Ishikawa (cell line): ENCODE measurements around the gene RNF113B.

Experiments used
- CEBPB ChIP-seq: IDR thresholded peaks from 2 replicates; pipeline ENCODE4 v1.6.1; 2012
- CREB1 ChIP-seq: IDR thresholded peaks from 2 replicates; pipeline ENCODE4 v1.6.1; 2012; ENCODE audit warnings: low read depth
- EGR1 ChIP-seq: IDR thresholded peaks from 2 replicates; pipeline ENCODE4 v1.6.1; 2012
- EP300 ChIP-seq: IDR thresholded peaks from 2 replicates; pipeline ENCODE4 v1.6.1; 2012; ENCODE audit warnings: borderline replicate concordance
- FOXM1 ChIP-seq: IDR thresholded peaks from 2 replicates; pipeline ENCODE4 v1.6.1; 2012; ENCODE audit warnings: low read depth, borderline replicate concordance
- NFIC ChIP-seq: IDR thresholded peaks from 2 replicates; pipeline ENCODE4 v1.6.1; 2012
- RAD21 ChIP-seq: IDR thresholded peaks from 2 replicates; pipeline ENCODE4 v1.6.1; 2012; ENCODE audit warnings: low read depth
- TAF1 ChIP-seq: IDR thresholded peaks from 2 replicates; pipeline ENCODE4 v1.6.1; 2012; ENCODE audit warnings: low read depth, mild to moderate bottlenecking
- TCF12 ChIP-seq: IDR thresholded peaks from 2 replicates; pipeline ENCODE4 v1.6.1; 2012; ENCODE audit warnings: low read depth
- TEAD4 ChIP-seq: IDR thresholded peaks from 2 replicates; pipeline ENCODE4 v1.6.1; 2012
- YY1 ChIP-seq: IDR thresholded peaks from 2 replicates; pipeline ENCODE4 v1.6.1; 2012; ENCODE audit warnings: low read depth
- ZBTB7A ChIP-seq: IDR thresholded peaks from 2 replicates; pipeline ENCODE4 v1.6.1; 2012; ENCODE audit warnings: low read depth
- TF ChIP-seq, protein P1 (sequence below): IDR thresholded peaks from 2 replicates; pipeline ENCODE4 v1.6.1; 2012
- TF ChIP-seq, protein P2 (sequence below): IDR thresholded peaks from 2 replicates; pipeline ENCODE4 v1.6.1; 2012
- TF ChIP-seq, protein P3 (sequence below): IDR thresholded peaks from 2 replicates; pipeline ENCODE4 v1.6.1; 2012; ENCODE audit warnings: low read depth, mild to moderate bottlenecking

RNF113B gene

DNA sequence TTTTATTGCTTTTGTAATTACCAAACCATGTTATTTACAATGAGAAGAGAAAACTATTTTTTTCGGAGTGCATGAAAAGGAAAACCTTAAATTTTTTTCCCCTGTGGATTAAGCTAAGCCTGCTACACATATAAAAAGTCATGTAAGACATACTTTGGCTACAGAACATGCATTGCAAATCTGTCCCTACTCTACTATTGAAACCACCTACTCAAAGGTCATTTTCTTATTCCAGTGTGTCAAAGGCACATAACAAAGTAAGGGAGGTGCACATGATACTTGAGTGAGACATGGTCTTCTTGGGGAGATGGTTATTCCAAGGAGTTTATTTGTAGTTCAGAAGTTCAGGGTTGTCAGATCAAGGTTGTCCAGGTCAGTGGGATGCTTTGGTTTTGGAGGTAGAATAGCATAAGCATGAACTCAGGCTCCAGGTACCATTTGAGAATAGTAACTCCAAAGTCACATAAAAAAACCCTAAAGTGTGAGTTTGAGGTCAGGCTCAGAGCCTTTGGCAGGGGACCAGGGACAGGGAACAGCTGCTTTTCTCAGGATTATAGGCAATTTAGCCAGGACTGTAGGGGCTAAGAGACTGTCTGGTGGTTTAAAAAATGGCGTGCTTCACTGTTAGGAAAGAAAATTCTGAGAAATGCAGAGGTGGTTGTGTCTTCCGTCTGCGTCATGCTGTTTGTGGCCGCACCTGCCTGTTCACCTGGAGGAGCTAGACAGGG lies 18.7 kb downstream of the RNF113B start:
- TF ChIP-seq YY1 = no peak
- no peak for TF ChIP-seq ZBTB7A
- TF ChIP-seq, protein P1, sequence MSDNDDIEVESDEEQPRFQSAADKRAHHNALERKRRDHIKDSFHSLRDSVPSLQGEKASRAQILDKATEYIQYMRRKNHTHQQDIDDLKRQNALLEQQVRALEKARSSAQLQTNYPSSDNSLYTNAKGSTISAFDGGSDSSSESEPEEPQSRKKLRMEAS = no peak
- TF ChIP-seq TEAD4 = no peak
- no peak for TF ChIP-seq EGR1

DNA sequence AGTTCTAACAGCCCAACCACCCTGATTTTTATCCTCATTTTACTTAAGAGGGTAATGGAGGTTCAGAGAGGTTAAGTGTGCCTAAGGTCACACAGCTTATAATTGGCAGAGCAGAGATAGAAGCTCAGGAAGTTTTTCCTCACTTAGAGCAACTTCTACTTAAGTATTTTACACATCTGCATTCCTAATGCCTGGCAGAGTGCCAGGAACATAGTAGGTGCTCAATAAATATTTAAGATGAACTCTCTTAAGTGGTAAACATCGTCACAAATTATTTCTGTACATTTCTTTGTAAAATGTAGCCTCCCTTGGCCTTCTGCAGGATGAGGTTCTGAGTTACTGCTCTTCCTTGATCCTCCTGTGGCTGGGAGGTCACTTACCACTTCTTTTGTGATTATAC lies 19.5 kb downstream of the RNF113B start:
- TF ChIP-seq RAD21 (no peak), NFIC (peak; percentile 41), TAF1 (no peak), TCF12 (no peak), YY1 (no peak), FOXM1 (no peak)

DNA sequence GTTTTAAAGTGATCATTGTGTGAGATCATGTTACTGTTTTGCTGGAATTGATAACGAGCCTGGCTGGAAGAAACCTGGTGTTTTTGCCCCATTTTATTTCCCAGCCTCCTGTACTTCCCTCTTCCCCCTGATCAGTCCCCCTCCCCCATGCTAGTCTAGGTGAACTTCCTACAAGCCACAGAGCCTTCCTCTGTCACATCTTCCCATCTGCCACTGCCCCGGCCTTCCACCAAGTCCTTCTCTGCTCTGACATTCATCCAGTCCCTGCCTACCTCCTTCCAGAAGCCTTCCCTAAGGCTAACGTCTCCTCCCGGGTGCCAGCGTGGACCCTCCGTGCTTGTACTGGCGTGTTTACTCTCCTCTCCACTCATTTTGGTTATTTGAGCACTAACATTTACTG lies 19.9 kb downstream of the RNF113B start:
- no peak for TF ChIP-seq RAD21
- no peak for TF ChIP-seq FOXM1
- TF ChIP-seq EGR1 = no peak
- no peak for TF ChIP-seq YY1
- no peak for TF ChIP-seq TAF1
- no peak for TF ChIP-seq NFIC
- TF ChIP-seq, protein P1 = no peak
- no peak for TF ChIP-seq TEAD4
- no peak for TF ChIP-seq EP300
- TF ChIP-seq, protein P2, sequence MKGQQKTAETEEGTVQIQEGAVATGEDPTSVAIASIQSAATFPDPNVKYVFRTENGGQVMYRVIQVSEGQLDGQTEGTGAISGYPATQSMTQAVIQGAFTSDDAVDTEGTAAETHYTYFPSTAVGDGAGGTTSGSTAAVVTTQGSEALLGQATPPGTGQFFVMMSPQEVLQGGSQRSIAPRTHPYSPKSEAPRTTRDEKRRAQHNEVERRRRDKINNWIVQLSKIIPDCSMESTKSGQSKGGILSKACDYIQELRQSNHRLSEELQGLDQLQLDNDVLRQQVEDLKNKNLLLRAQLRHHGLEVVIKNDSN = no peak
- no peak for TF ChIP-seq CEBPB
- no peak for TF ChIP-seq CREB1
- TF ChIP-seq ZBTB7A = no peak
- no peak for TF ChIP-seq TCF12
- TF ChIP-seq, protein P3, sequence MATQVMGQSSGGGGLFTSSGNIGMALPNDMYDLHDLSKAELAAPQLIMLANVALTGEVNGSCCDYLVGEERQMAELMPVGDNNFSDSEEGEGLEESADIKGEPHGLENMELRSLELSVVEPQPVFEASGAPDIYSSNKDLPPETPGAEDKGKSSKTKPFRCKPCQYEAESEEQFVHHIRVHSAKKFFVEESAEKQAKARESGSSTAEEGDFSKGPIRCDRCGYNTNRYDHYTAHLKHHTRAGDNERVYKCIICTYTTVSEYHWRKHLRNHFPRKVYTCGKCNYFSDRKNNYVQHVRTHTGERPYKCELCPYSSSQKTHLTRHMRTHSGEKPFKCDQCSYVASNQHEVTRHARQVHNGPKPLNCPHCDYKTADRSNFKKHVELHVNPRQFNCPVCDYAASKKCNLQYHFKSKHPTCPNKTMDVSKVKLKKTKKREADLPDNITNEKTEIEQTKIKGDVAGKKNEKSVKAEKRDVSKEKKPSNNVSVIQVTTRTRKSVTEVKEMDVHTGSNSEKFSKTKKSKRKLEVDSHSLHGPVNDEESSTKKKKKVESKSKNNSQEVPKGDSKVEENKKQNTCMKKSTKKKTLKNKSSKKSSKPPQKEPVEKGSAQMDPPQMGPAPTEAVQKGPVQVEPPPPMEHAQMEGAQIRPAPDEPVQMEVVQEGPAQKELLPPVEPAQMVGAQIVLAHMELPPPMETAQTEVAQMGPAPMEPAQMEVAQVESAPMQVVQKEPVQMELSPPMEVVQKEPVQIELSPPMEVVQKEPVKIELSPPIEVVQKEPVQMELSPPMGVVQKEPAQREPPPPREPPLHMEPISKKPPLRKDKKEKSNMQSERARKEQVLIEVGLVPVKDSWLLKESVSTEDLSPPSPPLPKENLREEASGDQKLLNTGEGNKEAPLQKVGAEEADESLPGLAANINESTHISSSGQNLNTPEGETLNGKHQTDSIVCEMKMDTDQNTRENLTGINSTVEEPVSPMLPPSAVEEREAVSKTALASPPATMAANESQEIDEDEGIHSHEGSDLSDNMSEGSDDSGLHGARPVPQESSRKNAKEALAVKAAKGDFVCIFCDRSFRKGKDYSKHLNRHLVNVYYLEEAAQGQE = no peak

DNA sequence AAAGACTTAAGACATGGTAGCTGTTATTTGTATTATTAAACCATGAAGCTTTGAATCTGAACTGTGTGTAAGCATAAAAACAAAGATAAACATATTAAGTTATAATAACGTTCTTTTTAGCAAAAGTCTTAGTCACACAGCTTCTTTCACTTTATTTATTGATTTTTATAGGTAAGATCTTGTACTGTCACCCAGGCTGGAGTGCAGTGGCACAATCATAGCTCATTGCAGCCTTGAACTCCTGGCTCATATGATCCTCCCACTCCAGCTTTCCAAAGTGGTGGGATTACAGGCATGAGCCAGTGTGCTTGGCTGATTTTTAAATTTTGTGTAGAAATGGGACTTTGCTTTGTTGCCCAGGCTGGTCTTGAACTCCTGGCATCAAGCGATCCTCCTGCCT lies 20.8 kb downstream of the RNF113B start:
- no peak for TF ChIP-seq FOXM1
- TF ChIP-seq, protein P3 = no peak

DNA sequence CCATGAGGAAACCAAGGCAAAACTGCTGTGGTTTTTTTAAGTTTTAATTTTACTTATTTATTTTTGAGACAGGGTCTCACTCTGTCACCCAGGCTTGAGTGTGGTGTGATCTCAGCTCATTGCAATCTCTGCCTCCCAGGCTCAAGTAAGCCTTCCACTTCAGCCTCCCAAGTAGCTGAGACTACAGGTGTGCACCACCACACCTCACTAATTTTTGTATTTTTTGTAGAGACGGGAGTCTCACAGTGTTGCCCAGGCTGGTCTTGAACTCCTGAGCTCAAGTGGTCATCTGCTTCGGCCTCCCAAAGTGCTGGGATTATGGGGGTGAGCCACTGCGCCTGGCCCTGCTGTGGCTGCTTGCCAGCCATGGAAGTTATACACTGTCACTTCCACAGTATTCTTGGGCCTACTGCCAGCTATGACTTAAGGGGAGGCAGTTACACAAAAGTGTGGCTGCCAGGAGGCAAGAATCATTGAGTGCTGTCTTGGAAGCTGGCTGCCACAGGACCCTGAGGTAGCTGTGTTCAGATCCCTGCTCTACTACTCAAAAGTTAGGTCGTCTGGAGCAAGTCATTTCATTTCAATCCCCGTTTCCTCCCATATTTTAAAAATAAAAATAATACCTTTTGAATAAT lies 21.5 kb downstream of the RNF113B start:
- TF ChIP-seq, protein P1 = no peak
- TF ChIP-seq CREB1 (no peak), TAF1 (no peak), NFIC (peak; percentile 41)

DNA sequence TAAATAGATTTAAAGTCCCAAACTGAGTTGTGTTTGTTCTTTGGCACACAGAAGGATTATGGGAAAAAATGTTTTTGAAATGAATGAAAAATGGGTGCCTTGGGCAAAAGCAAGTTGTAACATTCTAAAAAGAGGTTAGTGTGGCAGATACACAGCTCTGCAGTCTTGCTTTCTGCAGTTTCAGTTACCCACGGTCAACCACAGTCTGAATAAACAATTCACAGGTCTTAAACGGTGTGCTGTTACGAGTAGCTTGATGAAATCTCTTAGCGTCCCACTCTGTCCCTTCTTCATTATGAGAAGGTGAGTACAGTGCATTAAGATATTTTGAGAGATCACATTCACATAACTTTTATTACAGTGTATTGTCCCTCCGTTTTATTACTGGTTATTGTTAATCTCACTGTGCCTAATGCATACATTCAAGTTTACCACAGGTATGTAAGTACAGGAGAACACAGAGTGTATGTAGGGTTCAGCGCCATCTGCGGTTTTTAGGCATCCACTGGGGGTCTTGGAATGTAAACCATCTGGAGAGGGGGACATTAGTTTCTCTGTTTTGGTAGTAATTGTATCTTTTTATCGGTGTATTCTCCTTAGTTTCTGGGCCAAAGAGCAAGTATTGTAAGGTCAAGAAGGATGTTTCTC lies 26.1 kb downstream of the RNF113B start:
- TF ChIP-seq ZBTB7A (no peak), YY1 (no peak), RAD21 (no peak), TAF1 (no peak), NFIC (no peak), EP300 (no peak), FOXM1 (no peak), TEAD4 (no peak), CEBPB (no peak), TCF12 (no peak), EGR1 (no peak), CREB1 (no peak)
- TF ChIP-seq, protein P2 = no peak
- TF ChIP-seq, protein P3 = no peak
- TF ChIP-seq, protein P1 = no peak
